K562 (cell line): ENCODE results near the gene MED29. TPM values are rescaled to one million over a fixed set of nuclear protein-coding genes. Genes with fewer than 3 reads are reported as not detected.
A peak's percentile ranks its signal among the peaks of the same experiment; 100 is the strongest.

Experiments
- BACH1 ChIP-seq: fragments of 200-800 bp; sonication (Bioruptor generic); IDR thresholded peaks from 2 replicates; pipeline ENCODE4 v1.6.1; 2016; ENCODE audit warnings: missing genetic modification characterization, missing compliant biosample characterization
- CBFB ChIP-seq: sonication (generic); formaldehyde crosslinking; IDR thresholded peaks from 2 replicates; pipeline ENCODE4 v1.4.0; 2020; ENCODE audit warnings: mild to moderate bottlenecking, missing genetic modification reagents
- CTBP1 ChIP-seq: fragments of 450-650 bp; IDR thresholded peaks from 2 replicates; pipeline ENCODE4 v1.6.1; 2016; ENCODE audit warnings: borderline replicate concordance
- CXXC5 ChIP-seq: fragments of 250-450 bp; sonication (Bioruptor Pico); IDR thresholded peaks from 2 replicates; pipeline ENCODE4 v1.8.0; 2022; ENCODE audit warnings: inconsistent platforms, mild to moderate bottlenecking, moderate library complexity
- EP300 ChIP-seq: IDR thresholded peaks from 2 replicates; pipeline ENCODE4 v1.6.1; 2012; ENCODE audit warnings: low read length, improper control_type of control experiment
- HDAC2 ChIP-seq: fragments of 450-650 bp; IDR thresholded peaks from 2 replicates; pipeline ENCODE4 v1.6.1; 2016; ENCODE audit warnings: mild to moderate bottlenecking
- HES1 ChIP-seq: fragments of 450-650 bp; IDR thresholded peaks from 2 replicates; pipeline ENCODE4 v1.6.1; 2016; ENCODE audit warnings: low read depth, mild to moderate bottlenecking, moderate library complexity
- HMG20A ChIP-seq: fragments of 450-650 bp; formaldehyde crosslinking; conservative IDR thresholded peaks from 2 replicates; pipeline ENCODE4 v1.4.0; 2020; ENCODE audit warnings: mild to moderate bottlenecking, mixed read lengths
- HMG20B ChIP-seq: fragments of 250-450 bp; sonication (Bioruptor Pico); IDR thresholded peaks from 2 replicates; pipeline ENCODE4 v1.5.0; 2021; ENCODE audit warnings: mild to moderate bottlenecking
- KAT2B ChIP-seq: IDR thresholded peaks from one replicate; pipeline ENCODE4 v1.6.1; 2012; ENCODE audit warnings: low read depth, mild to moderate bottlenecking, control low read depth, inconsistent platforms, low read length, moderate library complexity
- KDM1A ChIP-seq, 2 experiments: fragments of 450-650 bp; IDR thresholded peaks; 2 replicates each; pipeline ENCODE4 v1.6.1; 2016; ENCODE audit warnings: mild to moderate bottlenecking in 2 of 2
- MEIS2 ChIP-seq: fragments of 450-650 bp; IDR thresholded peaks from 2 replicates; pipeline ENCODE4 v1.6.1; 2014; ENCODE audit warnings: mild to moderate bottlenecking; ENCODE audit not compliant: partially characterized antibody
- MLLT1 ChIP-seq, 2 experiments: fragments of 450-650 bp; IDR thresholded peaks; 2 replicates each; pipeline ENCODE4 v1.6.1; 2016
- MTA3 ChIP-seq: fragments of 450-650 bp; formaldehyde crosslinking; IDR thresholded peaks from 2 replicates; pipeline ENCODE4 v1.6.1; 2017; ENCODE audit warnings: mild to moderate bottlenecking, borderline replicate concordance
- MTF1 ChIP-seq: fragments of 250-450 bp; sonication (Bioruptor Pico); IDR thresholded peaks from 2 replicates; pipeline ENCODE4 v1.9.0; 2021; ENCODE audit warnings: moderate library complexity, mild to moderate bottlenecking, inconsistent platforms, borderline replicate concordance
- NFYB ChIP-seq: IDR thresholded peaks from 2 replicates; pipeline ENCODE4 v1.6.1; 2011; ENCODE audit warnings: mild to moderate bottlenecking, moderate library complexity; ENCODE audit not compliant: insufficient read length; ENCODE audit errors: extremely low read depth
- RCOR1 ChIP-seq, 2 experiments: IDR thresholded peaks; 2 replicates each; pipeline ENCODE4 v1.6.1; 2012; ENCODE audit warnings: low read depth in 2 of 2, low read length in 2 of 2, borderline replicate concordance in 1 of 2, improper control_type of control experiment in 1 of 2
- RNF2 ChIP-seq: sonication (generic); IDR thresholded peaks from 2 replicates; pipeline ENCODE4 v1.6.1; 2016
- SMARCC2 ChIP-seq: fragments of 450-650 bp; IDR thresholded peaks from 2 replicates; pipeline ENCODE4 v1.6.1; 2017; ENCODE audit warnings: antibody characterized with exemption, moderate library complexity, mild to moderate bottlenecking, low read depth
- SOX6 ChIP-seq: fragments of 450-650 bp; IDR thresholded peaks from 2 replicates; pipeline ENCODE4 v1.6.1; 2014; ENCODE audit warnings: mild to moderate bottlenecking
- TBL1XR1 ChIP-seq, 2 experiments: IDR thresholded peaks; 2 replicates each; pipeline ENCODE4 v1.6.1; 2012; ENCODE audit warnings: improper control_type of control experiment in 2 of 2, low read length in 2 of 2, mild to moderate bottlenecking in 1 of 2
- TEAD4 ChIP-seq, 2 experiments: sonication (generic) in 1 of 2; formaldehyde crosslinking in 1 of 2; IDR thresholded peaks; 2 replicates each; pipeline versions ENCODE4 v1.6.1 to v1.8.0; 2012 to 2022; ENCODE audit warnings: borderline replicate concordance in 1 of 2, inconsistent platforms in 1 of 2, low read length in 1 of 2, mild to moderate bottlenecking in 1 of 2, missing genetic modification reagents in 1 of 2
- VEZF1 ChIP-seq: fragments of 200-800 bp; sonication (Bioruptor generic); IDR thresholded peaks from 2 replicates; pipeline ENCODE4 v1.6.1; 2017; ENCODE audit warnings: missing genetic modification characterization, missing compliant biosample characterization
- ZNF146 ChIP-seq: IDR thresholded peaks from one replicate; pipeline ENCODE4 v1.6.1; 2018; ENCODE audit warnings: missing compliant biosample characterization; ENCODE audit not compliant: unreplicated experiment
- ZNF395 ChIP-seq: fragments of 200-800 bp; sonication (Bioruptor generic); IDR thresholded peaks from 2 replicates; pipeline ENCODE4 v1.6.1; 2017; ENCODE audit warnings: missing genetic modification characterization, missing compliant biosample characterization
- polyA plus RNA-seq, 8 experiments: library from polyadenylated mRNA; depleted of rRNA in 4 of 8; stranded (reverse) in 5 of 8; unstranded in 3 of 8; fragments of >200 nt; fragmentation: Nextera tagmentation in 2 of 8; fragmentation: Illumina TruSeq in 1 of 8; extraction: Ambion mirVana in 2 of 8; extraction: Trizol in 1 of 8; gene quantifications; 2 replicates each; pipeline versions ENCODE4 v1.2.1 to v1.2.3, GENCODE V29; 2011 to 2014; ENCODE audit warnings: inconsistent platforms in 1 of 8, missing spikeins in 1 of 8
- total RNA-seq, 7 experiments: library from RNA; depleted of rRNA in 6 of 7; stranded (reverse); fragments of >200 nt in 6 of 7; fragmentation: Illumina TruSeq in 2 of 7; extraction: Trizol in 2 of 7; gene quantifications; 2 replicates each; pipeline versions ENCODE4 v1.2.1 to v1.2.3, GENCODE V29; 2011 to 2021; ENCODE audit warnings: low replicate concordance in 1 of 7

MED29 gene
- total and polyA plus RNA-seq, 9 of the 15 experiments (the other 6 are each of a cell fraction or from before 2014, with no cell fraction given) = 1.8 to 22.6 (median 12.4) TPM

GRCh38 chr19:39381910-39382611, 9.1 kb upstream of the MED29 start (continued):
- TF ChIP-seq CBFB (CRISPR knock-in tag) (peak; percentile 97), HDAC2 (peak; percentile 98), TEAD4 (IDR thresholded peaks at IDR 0.05; ENCODE audit: low read length) (peak; percentile 94), TEAD4 (CRISPR knock-in tag; IDR thresholded peaks at IDR 0.05; ENCODE audit: borderline replicate concordance) (no peak), RCOR1 (IDR thresholded peaks at IDR 0.05; ENCODE audit: borderline replicate concordance in 1 of 2, low read depth in 2 of 2, low read length in 2 of 2) (peak; percentile 96 to 98), HMG20A (CRISPR knock-in tag) (no peak), MEIS2 (peak; percentile 95), ZNF146 (CRISPR knock-in tag) (no peak), KAT2B (no peak), NFYB (no peak), BACH1 (tag) (peak; percentile 66; the same call in 1 of the 2 replicates), ZNF395 (peak; percentile 93), HMG20B (CRISPR knock-in tag) (no peak), MTF1 (CRISPR knock-in tag) (no peak), SOX6 (peak; percentile 73), CXXC5 (peak; percentile 76), CTBP1 (peak; percentile 77), RNF2 (peak; percentile 71), VEZF1 (CRISPR knock-in tag) (peak; percentile 78), SMARCC2 (0 out of 2 replicates have a peak, but pooled peaks have one; percentile 53), HES1 (peak; percentile 68; the same call in 1 of the 2 replicates), TBL1XR1 (IDR thresholded peaks at IDR 0.05; ENCODE audit: low read length in 2 of 2) (peak in 1 of 2 experiments; percentile 84; a peak in 2 of 4 replicates), EP300 (peak; percentile 80), KDM1A (IDR thresholded peaks at IDR 0.05) (peak; percentile 99), MTA3 (peak; percentile 64; the same call in 1 of the 2 replicates), MLLT1 (IDR thresholded peaks at IDR 0.05) (peak in 1 of 2 experiments; percentile 86; a peak in 2 of 4 replicates)
